ENCODE results near the gene NBAS.

NBAS gene

DNA sequence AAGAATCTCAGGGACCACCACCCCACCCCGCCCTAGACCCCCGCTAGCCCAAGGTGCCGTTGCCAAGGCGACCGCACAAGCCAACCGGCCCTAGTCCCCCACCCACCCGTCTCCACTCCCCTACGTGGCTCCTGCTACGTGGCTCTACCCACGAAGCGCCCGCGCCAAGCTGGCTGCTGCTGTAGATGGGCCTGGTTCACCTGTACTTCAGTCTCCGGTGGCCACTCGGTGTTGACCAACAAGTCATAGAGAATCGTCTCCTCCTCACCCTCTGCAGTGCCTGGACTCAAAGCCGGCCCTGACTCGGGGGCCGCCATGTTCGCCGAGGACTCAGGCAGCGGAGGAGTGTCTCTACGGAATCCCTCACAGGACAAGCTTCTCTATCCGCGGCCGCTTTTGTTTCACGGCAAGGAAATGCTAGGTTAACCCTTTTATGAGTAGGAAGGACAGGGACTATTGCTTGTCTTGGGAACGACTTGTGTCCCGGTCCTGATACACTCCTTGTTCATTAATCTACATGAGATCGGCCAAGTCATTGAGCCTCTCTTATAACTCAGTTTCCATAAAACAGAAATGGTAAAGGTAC is at the start of gene NBAS:
Gene NBAS, minus strand, starts transcription at position 347 of the 586 bp plus-strand sequence. Its CDS starts 30 bp downstream, at position 317.
- Mint-ChIP-seq H3K36me3 (ENCODE audit: low read depth) (no peaks in the 10 kb centered on the region), H3K4me3 (peak within 1 kb of the TSS; percentile 93), H3K4me1 (ENCODE audit: low read depth) (peaks cover 37% of the 10 kb centered on the region)

DNA sequence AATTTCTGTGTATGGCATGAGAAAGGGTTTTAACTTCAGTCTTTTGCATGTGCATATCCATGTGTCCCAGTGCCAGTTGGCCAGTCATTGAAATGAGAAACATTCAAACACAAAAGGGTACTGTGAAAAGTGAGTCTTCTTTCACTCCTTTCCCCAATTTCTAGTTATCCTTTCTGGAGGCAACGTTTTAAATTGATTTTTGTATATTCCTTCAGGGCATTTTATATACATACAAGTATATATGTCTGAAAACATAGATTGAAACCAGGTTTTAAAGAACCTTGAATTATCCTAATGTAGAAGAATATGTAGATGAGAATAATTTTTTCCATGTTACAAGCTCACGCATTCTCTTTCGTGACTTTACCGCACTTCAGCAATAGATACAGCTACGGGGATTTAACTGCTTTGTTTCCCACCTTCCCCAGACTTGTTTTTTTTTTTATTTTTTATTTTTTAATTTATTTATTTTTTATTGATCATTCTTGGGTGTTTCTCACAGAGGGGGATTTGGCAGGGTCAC is 49.4 kb upstream of the NBAS start:
- no peak for DNase-seq (ENCODE audit: low spot score)

More for the DNA sequence above, at the start of gene NBAS:
- peak; percentile 68 for DNase-seq (ENCODE audit: low spot score)
- H3K27me3 Mint-ChIP-seq (ENCODE audit: low read depth) = peaks cover 10% of the 10 kb centered on the region
- no peaks in the 10 kb centered on the region for H3K9me3 Mint-ChIP-seq
- peak within 1 kb of the TSS; percentile 96 for H3K27ac Mint-ChIP-seq

DNA sequence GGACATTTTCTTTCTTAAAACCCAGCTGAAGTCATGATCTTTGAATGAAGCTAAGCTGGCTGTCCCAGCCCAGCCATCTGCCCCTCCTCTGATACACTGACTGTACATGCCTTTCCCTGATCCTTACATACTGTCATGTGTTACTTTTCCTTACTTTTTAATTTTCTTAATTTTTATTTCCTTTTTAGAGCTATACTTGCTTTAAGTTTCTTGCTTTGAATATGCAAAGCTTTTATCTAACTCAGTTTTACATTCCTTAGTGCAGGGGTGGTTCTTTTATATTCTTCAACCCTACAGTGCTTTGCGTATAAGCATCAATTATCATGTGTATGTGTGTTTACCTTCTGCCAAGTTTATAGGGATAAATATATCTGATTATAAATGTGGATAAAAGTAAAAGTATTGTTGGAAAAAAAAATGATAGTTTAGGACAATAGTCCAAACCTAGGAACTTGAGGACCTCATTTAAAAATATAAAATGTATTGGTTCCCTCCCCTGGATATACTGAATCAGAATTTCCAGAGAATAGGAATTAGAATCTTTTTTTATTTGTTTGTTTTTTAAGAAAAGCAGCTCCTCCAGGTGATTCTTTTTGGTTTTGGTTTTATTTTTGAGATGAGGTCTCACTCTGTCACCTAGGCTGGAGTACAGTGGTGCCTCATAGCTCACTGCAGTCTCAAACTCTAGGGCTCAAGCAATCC is 48.4 kb upstream of the NBAS start:
- Mint-ChIP-seq H3K4me1 (ENCODE audit: low read depth) (no peaks in the 10 kb centered on the region), H3K4me3 (no peak overlapping the region), H3K36me3 (ENCODE audit: low read depth) (peaks cover 52% of the 10 kb centered on the region), H3K27me3 (ENCODE audit: low read depth) (no peaks in the 10 kb centered on the region), H3K9me3 (no peaks in the 10 kb centered on the region), H3K27ac (no peak overlapping the region)
- no peak for DNase-seq (ENCODE audit: low spot score)

More for the DNA sequence above, 49.4 kb upstream of the NBAS start:
- H3K9me3 Mint-ChIP-seq = no peaks in the 10 kb centered on the region
- H3K27me3 Mint-ChIP-seq (ENCODE audit: low read depth) = no peaks in the 10 kb centered on the region
- H3K4me1 Mint-ChIP-seq (ENCODE audit: low read depth) = no peaks in the 10 kb centered on the region
- no peak overlapping the region for H3K27ac Mint-ChIP-seq
- H3K4me3 Mint-ChIP-seq = no peak overlapping the region
- peaks cover 43% of the 10 kb centered on the region for H3K36me3 Mint-ChIP-seq (ENCODE audit: low read depth)

DNA sequence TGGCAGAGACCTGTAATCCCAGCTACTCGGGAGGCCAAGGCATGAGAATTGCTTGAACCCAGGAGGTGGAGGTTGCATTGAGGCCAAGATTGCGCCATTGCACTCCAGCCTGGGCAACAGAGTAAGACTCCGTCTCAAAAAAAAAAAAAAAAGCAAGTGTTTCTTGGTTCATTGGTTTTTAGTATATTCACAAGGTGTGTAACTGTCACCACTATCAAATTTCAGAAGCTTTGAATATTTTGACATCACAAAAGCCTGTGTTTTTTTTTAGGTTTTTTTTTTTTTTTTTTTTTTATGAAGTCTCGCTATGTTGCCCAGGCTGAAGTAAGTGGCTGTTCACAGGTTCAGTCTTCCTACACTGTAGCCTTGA is 47.2 kb upstream of the NBAS start:
- DNase-seq (ENCODE audit: low spot score) = no peak
- no peaks in the 10 kb centered on the region for H3K27me3 Mint-ChIP-seq (ENCODE audit: low read depth)
- no peaks in the 10 kb centered on the region for H3K9me3 Mint-ChIP-seq
- no peaks in the 10 kb centered on the region for H3K4me1 Mint-ChIP-seq (ENCODE audit: low read depth)
- H3K4me3 Mint-ChIP-seq = no peak overlapping the region
- no peak overlapping the region for H3K27ac Mint-ChIP-seq
- peaks cover 52% of the 10 kb centered on the region for H3K36me3 Mint-ChIP-seq (ENCODE audit: low read depth)

DNA sequence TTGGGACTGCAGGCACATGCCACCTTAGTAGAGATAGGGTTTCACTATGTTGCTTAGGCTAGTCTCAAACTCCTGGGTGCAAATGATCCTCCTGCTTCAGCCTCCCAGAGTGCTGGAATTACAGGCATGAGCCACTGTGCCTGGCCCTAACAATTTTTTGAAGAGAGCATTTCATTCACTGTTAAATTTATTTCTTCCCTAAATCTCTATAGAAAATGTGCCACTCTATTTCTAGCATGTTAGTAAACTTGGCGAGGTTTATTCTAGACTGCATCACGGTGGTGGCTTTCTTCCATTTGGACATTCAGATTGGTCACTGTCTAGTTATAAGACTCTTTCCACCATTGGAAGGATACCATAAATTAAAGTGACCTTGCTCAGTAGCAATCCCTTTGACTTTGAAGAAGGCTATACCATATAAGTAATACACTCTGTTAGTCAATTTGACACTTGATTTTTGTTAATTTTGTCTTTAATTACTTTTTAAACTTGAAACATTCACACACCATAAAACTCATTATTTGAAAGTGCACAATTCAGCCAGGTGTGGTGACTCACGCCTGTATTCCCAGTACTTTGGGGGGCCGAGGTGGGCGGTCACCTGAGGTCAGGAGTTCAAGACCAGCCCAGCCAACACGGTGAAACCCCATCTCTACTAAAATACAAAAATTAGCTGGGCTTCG is 46.7 kb upstream of the NBAS start:
- H3K27ac Mint-ChIP-seq = no peak overlapping the region
- H3K9me3 Mint-ChIP-seq = no peaks in the 10 kb centered on the region
- peaks cover 53% of the 10 kb centered on the region for H3K36me3 Mint-ChIP-seq (ENCODE audit: low read depth)
- no peak overlapping the region for H3K4me3 Mint-ChIP-seq
- H3K4me1 Mint-ChIP-seq (ENCODE audit: low read depth) = no peaks in the 10 kb centered on the region
- no peak for DNase-seq (ENCODE audit: low spot score)
- H3K27me3 Mint-ChIP-seq (ENCODE audit: low read depth) = no peaks in the 10 kb centered on the region

DNA sequence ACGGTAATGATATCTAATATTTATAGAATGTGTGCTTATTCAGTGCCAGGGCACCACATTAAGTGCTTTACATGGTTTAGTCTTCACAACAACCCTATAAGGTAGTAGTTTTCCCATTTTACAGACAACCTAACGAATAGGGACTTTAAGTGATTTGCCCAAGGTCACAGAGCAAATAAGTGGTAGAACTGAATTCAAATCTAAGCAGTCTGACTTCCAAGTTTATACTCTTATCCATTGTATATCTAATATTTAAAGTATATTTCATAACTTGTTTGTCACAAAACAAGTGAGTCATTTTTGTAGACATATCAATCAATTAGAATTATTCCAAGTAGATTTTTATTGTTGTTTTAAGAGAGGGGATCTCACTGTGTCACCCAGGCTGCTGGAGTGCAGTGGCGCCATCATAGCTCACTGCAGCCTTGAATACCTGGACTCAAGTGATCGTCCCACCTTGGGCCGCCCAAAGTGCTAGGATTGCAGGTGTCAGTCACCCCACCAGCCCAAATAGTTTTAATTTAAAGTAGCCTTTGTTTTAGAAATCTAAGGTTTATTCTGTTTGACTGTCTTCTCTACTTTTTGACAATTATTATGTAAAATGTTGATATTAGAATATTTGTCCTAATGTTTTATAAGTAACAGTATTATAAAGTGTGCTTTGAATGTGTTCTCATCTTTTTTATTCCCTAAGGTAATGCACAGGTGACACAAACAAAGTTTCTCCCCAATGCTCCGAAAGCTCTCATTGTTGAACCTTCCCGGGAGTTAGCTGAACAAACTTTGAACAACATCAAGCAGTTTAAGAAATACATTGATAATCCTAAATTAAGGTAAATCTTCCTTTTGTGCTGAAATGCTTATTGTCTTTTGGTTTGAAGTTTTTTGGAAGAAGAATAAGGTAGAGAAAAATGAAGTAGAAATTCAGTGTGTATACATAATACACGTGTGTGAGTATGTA is 45.6 kb upstream of the NBAS start:
- H3K27ac Mint-ChIP-seq = no peak overlapping the region
- H3K36me3 Mint-ChIP-seq (ENCODE audit: low read depth) = peaks cover 59% of the 10 kb centered on the region
- no peak for DNase-seq (ENCODE audit: low spot score)
- no peaks in the 10 kb centered on the region for H3K4me1 Mint-ChIP-seq (ENCODE audit: low read depth)
- H3K4me3 Mint-ChIP-seq = no peak overlapping the region
- no peaks in the 10 kb centered on the region for H3K9me3 Mint-ChIP-seq
- no peaks in the 10 kb centered on the region for H3K27me3 Mint-ChIP-seq (ENCODE audit: low read depth)

DNA sequence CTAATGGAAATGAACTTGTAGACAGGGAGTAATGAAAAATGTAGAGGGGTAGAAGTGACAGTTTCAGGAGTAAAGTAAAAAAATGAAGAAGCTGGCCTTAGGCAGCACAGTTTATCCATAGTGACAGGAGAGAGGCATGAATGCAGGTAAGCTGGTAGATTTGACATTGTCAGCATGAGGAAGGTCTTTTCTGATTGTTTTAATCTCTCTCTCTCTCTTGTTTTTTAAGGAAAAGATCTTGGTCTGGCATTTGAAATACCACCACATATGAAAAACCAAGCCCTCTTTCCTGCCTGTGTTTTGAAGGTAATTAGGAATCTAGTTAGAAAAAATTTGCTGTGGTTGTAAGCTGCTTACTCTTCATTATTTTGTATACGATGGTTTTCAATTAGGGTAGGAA is 44.6 kb upstream of the NBAS start:
- Mint-ChIP-seq H3K4me3 (no peak overlapping the region), H3K36me3 (ENCODE audit: low read depth) (peaks cover 68% of the 10 kb centered on the region), H3K27me3 (ENCODE audit: low read depth) (no peaks in the 10 kb centered on the region), H3K27ac (no peak overlapping the region), H3K9me3 (no peaks in the 10 kb centered on the region), H3K4me1 (ENCODE audit: low read depth) (no peaks in the 10 kb centered on the region)
- no peak for DNase-seq (ENCODE audit: low spot score)

DNA sequence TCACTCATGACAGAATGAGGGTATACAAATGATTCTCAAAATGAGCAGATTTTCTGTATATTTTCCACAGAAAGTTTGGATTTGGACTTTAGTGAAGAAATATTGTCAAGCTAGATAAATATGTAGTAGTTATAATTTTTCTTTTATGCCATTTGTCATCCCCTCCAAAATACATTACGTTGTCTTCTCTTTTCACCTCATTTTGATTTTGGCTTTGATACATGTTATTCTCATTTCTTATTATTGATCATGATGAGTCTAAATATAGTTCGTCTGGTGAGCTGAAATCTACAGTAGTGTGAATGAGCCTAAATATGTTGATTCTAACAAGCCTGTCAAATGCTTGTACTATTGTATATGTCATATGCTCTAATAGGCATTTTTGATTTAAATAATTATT is 42.8 kb upstream of the NBAS start:
- Mint-ChIP-seq H3K4me1 (ENCODE audit: low read depth) (peaks cover 4% of the 10 kb centered on the region), H3K36me3 (ENCODE audit: low read depth) (peaks cover 64% of the 10 kb centered on the region), H3K9me3 (no peaks in the 10 kb centered on the region), H3K4me3 (no peak overlapping the region), H3K27me3 (ENCODE audit: low read depth) (no peaks in the 10 kb centered on the region), H3K27ac (no peak overlapping the region)
- DNase-seq (ENCODE audit: low spot score) = no peak

DNA sequence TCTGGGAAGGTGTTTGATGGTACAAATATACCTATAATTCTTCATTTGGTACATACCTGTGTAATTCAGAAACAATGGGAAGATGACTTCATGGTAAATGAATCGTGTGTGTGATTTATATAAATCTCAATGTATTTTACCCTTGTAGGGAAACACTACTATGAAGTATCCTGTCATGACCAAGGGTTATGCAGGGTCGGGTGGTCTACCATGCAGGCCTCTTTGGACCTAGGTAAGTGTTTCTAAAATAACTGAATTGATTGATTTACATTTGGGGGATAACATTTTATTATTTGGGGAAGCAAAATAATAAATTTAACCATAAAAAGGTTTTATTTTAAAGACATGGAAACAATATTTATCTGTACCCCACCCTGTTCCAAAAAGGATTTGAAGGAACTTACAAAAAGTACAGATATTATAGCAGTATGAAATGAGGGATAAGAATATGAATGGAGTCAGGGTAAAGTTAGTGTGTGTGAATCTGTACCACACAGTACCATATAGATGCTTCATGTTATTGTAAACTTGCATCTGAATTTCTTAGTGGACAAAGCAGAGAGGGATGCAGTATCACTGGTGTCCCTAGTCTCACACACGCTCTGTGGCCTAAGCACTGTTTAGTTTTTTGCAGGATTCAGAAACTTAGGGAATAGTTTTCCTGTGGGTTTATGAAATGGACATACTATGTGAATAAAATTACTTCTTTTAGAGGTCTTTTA is 42.1 kb upstream of the NBAS start:
- peaks cover 69% of the 10 kb centered on the region for H3K36me3 Mint-ChIP-seq (ENCODE audit: low read depth)
- H3K27ac Mint-ChIP-seq = no peak overlapping the region
- peaks cover 4% of the 10 kb centered on the region for H3K4me1 Mint-ChIP-seq (ENCODE audit: low read depth)
- H3K9me3 Mint-ChIP-seq = no peaks in the 10 kb centered on the region
- H3K27me3 Mint-ChIP-seq (ENCODE audit: low read depth) = no peaks in the 10 kb centered on the region
- H3K4me3 Mint-ChIP-seq = no peak overlapping the region
- no peak for DNase-seq (ENCODE audit: low spot score)

DNA sequence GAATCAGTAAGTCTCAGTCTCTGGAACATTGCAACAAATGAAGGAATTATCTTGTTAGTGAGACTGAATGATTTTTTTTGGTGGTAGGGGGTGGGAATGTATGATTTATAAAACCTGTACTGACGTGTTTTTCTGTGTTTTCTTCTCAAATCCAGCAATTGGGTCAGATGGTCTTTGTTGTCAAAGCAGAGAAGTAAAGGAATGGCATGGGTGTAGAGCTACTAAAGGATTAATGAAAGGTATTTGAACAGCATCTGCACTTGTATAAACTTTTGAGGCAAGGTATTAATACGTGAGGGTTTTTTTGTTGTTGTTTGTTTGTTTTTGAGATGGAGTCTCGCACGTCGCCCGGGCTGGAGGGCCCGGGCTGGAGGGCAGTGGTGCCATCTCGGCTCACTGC is 41.3 kb upstream of the NBAS start:
- Mint-ChIP-seq H3K9me3 (no peaks in the 10 kb centered on the region), H3K36me3 (ENCODE audit: low read depth) (peaks cover 63% of the 10 kb centered on the region), H3K4me3 (no peak overlapping the region), H3K27ac (no peak overlapping the region), H3K4me1 (ENCODE audit: low read depth) (peaks cover 4% of the 10 kb centered on the region), H3K27me3 (ENCODE audit: low read depth) (no peaks in the 10 kb centered on the region)
- no peak for DNase-seq (ENCODE audit: low spot score)

DNA sequence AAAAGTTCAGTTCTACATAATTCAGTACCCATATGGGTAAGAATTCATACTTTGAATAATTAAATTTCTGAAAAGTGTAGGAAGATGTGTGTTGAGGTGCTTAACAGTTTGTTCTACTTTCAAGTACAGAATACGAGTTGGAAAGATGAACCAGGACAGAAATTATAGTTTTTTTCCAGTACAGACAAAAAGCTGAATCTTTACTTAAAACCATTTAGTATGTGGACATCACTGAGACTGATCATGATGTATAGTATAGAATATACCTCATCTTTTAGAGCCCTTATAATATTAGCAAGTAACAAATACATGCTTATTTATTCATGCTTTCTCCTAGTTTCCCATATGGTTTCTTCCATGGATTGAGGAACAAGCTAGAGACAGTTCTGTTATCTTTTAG is 40.5 kb upstream of the NBAS start:
- no peak for DNase-seq (ENCODE audit: low spot score)
- Mint-ChIP-seq H3K27ac (no peak overlapping the region), H3K4me1 (ENCODE audit: low read depth) (peaks cover 4% of the 10 kb centered on the region), H3K9me3 (no peaks in the 10 kb centered on the region), H3K4me3 (no peak overlapping the region), H3K27me3 (ENCODE audit: low read depth) (no peaks in the 10 kb centered on the region), H3K36me3 (ENCODE audit: low read depth) (peaks cover 65% of the 10 kb centered on the region)

DNA sequence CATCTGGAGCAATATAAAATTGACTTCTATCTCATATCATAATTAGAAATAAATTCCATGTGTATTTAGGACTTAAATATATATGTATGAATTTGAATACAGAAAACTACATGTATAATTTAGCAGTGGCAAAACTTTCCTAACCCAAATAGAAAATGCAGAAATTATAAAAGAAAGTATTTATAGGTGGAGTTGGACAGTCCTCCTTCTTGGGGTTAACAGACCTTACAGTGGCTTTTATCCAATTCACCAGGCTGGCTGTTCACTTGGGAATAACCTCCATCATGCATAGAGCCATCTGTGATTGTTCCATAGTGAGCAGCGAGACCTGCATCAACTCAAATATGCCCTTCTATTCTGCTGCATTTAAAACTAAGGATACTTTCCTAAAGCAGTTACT is 38.9 kb upstream of the NBAS start:
- Mint-ChIP-seq H3K4me3 (no peak overlapping the region), H3K9me3 (no peaks in the 10 kb centered on the region), H3K4me1 (ENCODE audit: low read depth) (peaks cover 13% of the 10 kb centered on the region), H3K27me3 (ENCODE audit: low read depth) (no peaks in the 10 kb centered on the region), H3K36me3 (ENCODE audit: low read depth) (peaks cover 65% of the 10 kb centered on the region), H3K27ac (no peak overlapping the region)
- DNase-seq (ENCODE audit: low spot score) = no peak

DNA sequence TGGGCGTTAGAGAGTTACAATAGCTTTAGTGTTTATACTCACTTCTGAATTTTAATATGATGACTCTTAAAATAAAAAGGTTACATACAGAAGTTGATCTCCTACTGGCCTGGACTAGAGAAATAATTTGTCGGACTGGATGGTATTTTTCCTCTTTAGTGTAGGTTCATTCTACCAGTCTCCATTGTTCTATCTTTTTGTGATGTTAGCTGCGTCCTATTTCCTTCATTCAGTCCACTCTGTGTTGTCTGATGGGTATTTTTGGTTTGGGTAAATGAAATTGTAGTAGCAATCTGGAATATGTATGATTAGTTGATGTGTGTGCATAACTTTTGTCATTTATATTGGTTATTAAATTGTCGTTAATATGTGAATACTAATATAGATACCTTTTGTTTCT is 35.8 kb upstream of the NBAS start:
- Mint-ChIP-seq H3K4me3 (no peak overlapping the region), H3K27ac (no peak overlapping the region), H3K4me1 (ENCODE audit: low read depth) (peaks cover 27% of the 10 kb centered on the region), H3K36me3 (ENCODE audit: low read depth) (peaks cover 42% of the 10 kb centered on the region), H3K9me3 (no peaks in the 10 kb centered on the region), H3K27me3 (ENCODE audit: low read depth) (no peaks in the 10 kb centered on the region)
- DNase-seq (ENCODE audit: low spot score) = no peak

Data from T-helper 2 cell treated with Interferon-gamma antibody and Interleukin-4, amounts not matched to agents 5 μg/mL and 100 μg/mL, for 36 hours (primary cell).